ENCODE measurements around the gene SLCO4A1.
A peak's percentile ranks its signal among the peaks of the same experiment; 100 is the strongest.

Gene SLCO4A1

DNA sequence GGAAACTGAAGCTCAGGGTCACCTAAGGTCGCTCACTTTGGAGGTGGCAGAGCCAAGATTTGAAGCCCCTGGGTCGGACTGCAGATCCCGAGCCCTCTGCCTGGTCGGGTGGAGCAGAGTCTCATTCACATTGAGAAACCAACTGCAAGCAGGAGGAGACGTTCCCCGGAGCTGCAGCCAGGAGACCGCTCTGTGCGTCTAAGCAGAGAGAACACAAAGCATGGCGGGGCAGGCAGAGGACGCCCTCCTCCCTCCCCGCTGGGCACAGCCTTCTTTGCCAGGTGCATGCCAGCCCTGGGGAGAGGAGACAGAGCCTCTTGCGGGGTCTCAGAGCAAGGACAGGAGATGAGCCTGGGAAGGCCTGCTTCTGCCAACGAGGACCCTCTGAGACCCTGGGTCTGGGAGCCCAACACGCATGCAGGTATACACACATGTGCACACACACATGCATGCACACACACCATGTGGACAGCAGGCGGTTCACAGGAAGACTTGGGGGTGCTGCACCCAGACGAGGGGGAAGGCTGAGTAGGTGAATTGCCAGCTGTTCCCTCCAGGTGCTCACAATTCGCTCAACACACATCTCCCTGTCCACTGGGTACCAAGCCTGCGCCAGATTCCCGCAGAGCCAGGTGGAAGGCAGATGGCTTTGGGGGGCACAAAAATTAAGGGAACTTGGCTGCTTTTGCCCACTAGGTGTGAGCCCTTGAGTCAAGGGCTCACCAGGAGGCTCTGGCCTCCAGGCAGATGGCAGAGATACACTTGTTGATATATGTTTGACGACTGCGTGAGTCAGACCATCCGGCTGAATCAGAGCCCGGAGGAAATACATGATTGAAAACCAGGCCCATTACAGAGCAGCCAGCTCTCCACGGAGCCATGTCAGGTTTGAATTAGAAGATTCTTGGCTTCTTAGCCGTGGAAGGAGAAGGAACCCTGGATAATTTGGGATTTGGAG lies 60.9 kb downstream of the SLCO4A1 start:
- Histone ChIP-seq H3K36me3 (no peaks in the 10 kb centered on the region), H3K4me3 (ENCODE audit: low read depth, low read length) (no peak overlapping the region), H3K9me3 (no peaks in the 10 kb centered on the region), H3K27me3 (peaks cover 6% of the 10 kb centered on the region), H3K4me1 (peaks cover 14% of the 10 kb centered on the region)
- DNase-seq: peak; percentile 73
- TF ChIP-seq, protein P1, sequence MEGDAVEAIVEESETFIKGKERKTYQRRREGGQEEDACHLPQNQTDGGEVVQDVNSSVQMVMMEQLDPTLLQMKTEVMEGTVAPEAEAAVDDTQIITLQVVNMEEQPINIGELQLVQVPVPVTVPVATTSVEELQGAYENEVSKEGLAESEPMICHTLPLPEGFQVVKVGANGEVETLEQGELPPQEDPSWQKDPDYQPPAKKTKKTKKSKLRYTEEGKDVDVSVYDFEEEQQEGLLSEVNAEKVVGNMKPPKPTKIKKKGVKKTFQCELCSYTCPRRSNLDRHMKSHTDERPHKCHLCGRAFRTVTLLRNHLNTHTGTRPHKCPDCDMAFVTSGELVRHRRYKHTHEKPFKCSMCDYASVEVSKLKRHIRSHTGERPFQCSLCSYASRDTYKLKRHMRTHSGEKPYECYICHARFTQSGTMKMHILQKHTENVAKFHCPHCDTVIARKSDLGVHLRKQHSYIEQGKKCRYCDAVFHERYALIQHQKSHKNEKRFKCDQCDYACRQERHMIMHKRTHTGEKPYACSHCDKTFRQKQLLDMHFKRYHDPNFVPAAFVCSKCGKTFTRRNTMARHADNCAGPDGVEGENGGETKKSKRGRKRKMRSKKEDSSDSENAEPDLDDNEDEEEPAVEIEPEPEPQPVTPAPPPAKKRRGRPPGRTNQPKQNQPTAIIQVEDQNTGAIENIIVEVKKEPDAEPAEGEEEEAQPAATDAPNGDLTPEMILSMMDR (IDR thresholded peaks at IDR 0.05; ENCODE audit: low read depth, low read length): peak; percentile 20; the same call in 1 of the 2 replicates

GRCh38 chr20:62703853-62704228 lies 61.5 kb downstream of the SLCO4A1 start:
- no peak for DNase-seq
- Histone ChIP-seq H3K36me3 (no peaks in the 10 kb centered on the region), H3K4me1 (peaks cover 14% of the 10 kb centered on the region), H3K4me3 (ENCODE audit: low read depth, low read length) (no peak overlapping the region), H3K9me3 (no peaks in the 10 kb centered on the region), H3K27me3 (peaks cover 13% of the 10 kb centered on the region)
- TF ChIP-seq, protein P1 (IDR thresholded peaks at IDR 0.05; ENCODE audit: low read depth, low read length): no peak

DNA sequence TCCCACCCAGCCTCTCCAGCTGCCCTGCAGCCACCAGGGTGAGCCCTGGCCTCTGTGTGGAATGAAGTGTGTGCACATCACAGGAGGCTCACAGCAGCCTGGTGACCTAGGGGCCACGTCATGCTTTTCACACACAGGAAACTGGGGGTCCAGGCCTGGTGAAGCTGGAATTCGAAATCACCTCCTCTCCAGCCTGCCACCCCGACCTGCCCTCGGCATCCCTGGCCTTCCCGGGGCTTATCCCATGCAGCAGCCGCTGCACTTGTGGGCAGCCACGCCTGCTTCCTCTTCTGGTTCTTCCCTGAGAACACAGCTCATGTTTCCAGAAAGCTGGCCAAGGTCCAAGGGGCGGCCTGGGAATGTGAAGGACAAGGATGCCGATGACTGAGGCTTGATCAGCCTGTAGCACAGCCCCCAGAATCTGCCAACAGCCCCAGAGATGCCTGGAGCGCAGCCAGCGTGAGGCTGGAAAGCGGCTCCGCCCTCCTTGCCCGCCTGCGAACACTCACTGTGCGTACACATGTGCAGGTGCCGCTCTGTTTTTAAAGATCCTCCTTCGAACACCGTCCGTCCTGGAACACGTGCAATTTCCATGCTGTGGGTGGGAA lies 62.1 kb downstream of the SLCO4A1 start:
- peaks cover 14% of the 10 kb centered on the region for H3K4me1 ChIP-seq
- no peak overlapping the region; the same call in 1 of the 2 replicates for H3K4me3 ChIP-seq (ENCODE audit: low read depth, low read length)
- no peaks in the 10 kb centered on the region for H3K36me3 ChIP-seq
- DNase-seq: peak; percentile 99
- TF ChIP-seq, protein P1 (IDR thresholded peaks at IDR 0.05; ENCODE audit: low read depth, low read length): 0 out of 2 replicates have a peak, but pooled peaks have one; percentile 12
- peaks cover 19% of the 10 kb centered on the region for H3K27me3 ChIP-seq
- no peaks in the 10 kb centered on the region for H3K9me3 ChIP-seq

- no peaks in the 10 kb centered on the region for H3K36me3 ChIP-seq
- TF ChIP-seq, protein P1 (IDR thresholded peaks at IDR 0.05; ENCODE audit: low read depth, low read length): no peak
- no peak for DNase-seq
- peaks cover 31% of the 10 kb centered on the region for H3K27me3 ChIP-seq
- no peak overlapping the region for H3K4me3 ChIP-seq (ENCODE audit: low read depth, low read length)
- H3K4me1 ChIP-seq: peaks cover 14% of the 10 kb centered on the region
- H3K9me3 ChIP-seq: no peaks in the 10 kb centered on the region
Measured at GRCh38 chr20:62705627-62706026, 63.3 kb downstream of the SLCO4A1 start.

- H3K4me3 ChIP-seq (ENCODE audit: low read depth, low read length): no peak overlapping the region
- H3K27me3 ChIP-seq: peaks cover 37% of the 10 kb centered on the region
- no peaks in the 10 kb centered on the region for H3K36me3 ChIP-seq
- peaks cover 14% of the 10 kb centered on the region for H3K4me1 ChIP-seq
- TF ChIP-seq, protein P1 (IDR thresholded peaks at IDR 0.05; ENCODE audit: low read depth, low read length): no peak
- no peak for DNase-seq
- H3K9me3 ChIP-seq: no peaks in the 10 kb centered on the region
Measured at GRCh38 chr20:62706344-62706743, 64.0 kb downstream of the SLCO4A1 start.
